OCI-LY7 (cell line): ENCODE results near the gene SERINC2. TPM values are rescaled to one million over a fixed set of nuclear protein-coding genes. Genes with fewer than 3 reads are reported as not detected.

Experiments
- BruUV-seq: library from RNA; stranded (reverse); fragments of 400-500 nt; replicated peaks from 2 replicates; lab custom pipeline; 2021; lab: Mats Ljungman, UMichigan
- CTCF ChIA-PET: fragments of 300-600 bp; sonication (Branson Sonifier 250); formaldehyde crosslinking; loops from one replicate; lab custom pipeline; 2022; ENCODE audit warnings: antibody characterized with exemption; ENCODE audit not compliant: unreplicated experiment; lab: Charles Lee
- POLR2A ChIA-PET: fragments of 300-600 bp; sonication (Branson Sonifier 250); formaldehyde crosslinking; loops from one replicate; lab custom pipeline; 2022; ENCODE audit warnings: antibody characterized with exemption; lab: Charles Lee
- DNase-seq: peaks from one replicate; pipeline ENCODE4 v3.0.0-alpha.2; 2015; ENCODE audit warnings: low spot score
- H2AFZ ChIP-seq: fragments of 200-600 bp; sonication (generic), shearing (Covaris generic); 2 replicates; pipeline ENCODE4 v1.6.1; 2014; ENCODE audit warnings: mild to moderate bottlenecking, antibody characterized with exemption, low read length, moderate library complexity
- H3K27ac ChIP-seq: fragments of 200-600 bp; sonication (generic); 2 replicates; pipeline ENCODE4 v1.5.1; 2014; ENCODE audit warnings: mixed run types, low read depth, mild to moderate bottlenecking, moderate library complexity, low read length, inconsistent platforms; ENCODE audit not compliant: poor library complexity, severe bottlenecking
- H3K36me3 ChIP-seq: fragments of 200-600 bp; sonication (generic); 2 replicates; pipeline ENCODE4 v1.6.1; 2014; ENCODE audit warnings: mild to moderate bottlenecking, antibody characterized with exemption, low read length, moderate library complexity, mixed read lengths; ENCODE audit not compliant: insufficient read depth
- H3K4me1 ChIP-seq: fragments of 200-600 bp; sonication (generic); 2 replicates; pipeline ENCODE4 v1.5.1; 2014; ENCODE audit warnings: mild to moderate bottlenecking, low read length; ENCODE audit not compliant: insufficient read depth, poor library complexity, severe bottlenecking
- H3K4me2 ChIP-seq: fragments of 200-600 bp; sonication (generic); 2 replicates; pipeline ENCODE4 v1.6.1; 2014; ENCODE audit warnings: mild to moderate bottlenecking, low read length
- H3K4me3 ChIP-seq: fragments of 200-600 bp; sonication (generic); 2 replicates; pipeline ENCODE4 v1.5.1; 2014; ENCODE audit warnings: mild to moderate bottlenecking, low read depth, low read length; ENCODE audit not compliant: poor library complexity, severe bottlenecking
- H3K79me2 ChIP-seq: fragments of 200-600 bp; sonication (generic); 2 replicates; pipeline ENCODE4 v1.6.1; 2016; ENCODE audit warnings: low read depth, mild to moderate bottlenecking, low read length, moderate library complexity, mixed read lengths; ENCODE audit not compliant: insufficient read depth
- H3K9me2 ChIP-seq: fragments of 200-600 bp; sonication (generic); 2 replicates; pipeline ENCODE4 v1.6.1; 2016; ENCODE audit warnings: mild to moderate bottlenecking, low read length, mixed read lengths; ENCODE audit not compliant: insufficient read depth
- H3K9me3 ChIP-seq: fragments of 200-600 bp; sonication (generic); 2 replicates; pipeline ENCODE4 v1.6.1; 2014; ENCODE audit warnings: mild to moderate bottlenecking, mixed run types, low read length, mixed read lengths
- H4K20me1 ChIP-seq: fragments of 200-600 bp; sonication (generic); 2 replicates; pipeline ENCODE4 v1.6.1; 2014; ENCODE audit warnings: mild to moderate bottlenecking, antibody characterized with exemption, low read length, moderate library complexity, mixed read lengths; ENCODE audit not compliant: insufficient read depth
- CTCF ChIP-seq: fragments of 200-600 bp; sonication (generic); conservative IDR thresholded peaks from 2 replicates; pipeline ENCODE4 v1.5.1; 2014; ENCODE audit warnings: mild to moderate bottlenecking, antibody characterized with exemption, low read length, moderate library complexity, mixed read lengths
- EZH2phosphoT487 ChIP-seq: fragments of 200-600 bp; sonication (generic); IDR thresholded peaks from 2 replicates; pipeline ENCODE4 v1.6.1; 2018; ENCODE audit warnings: low read depth, borderline replicate concordance, mild to moderate bottlenecking, mixed run types, antibody characterized with exemption, low read length, moderate library complexity, mixed read lengths
- intact Hi-C: fragments of 100-400 bp; cut with micrococcal nuclease; formaldehyde crosslinking; loops from one replicate; pipeline ENCODE4 v1.10.0; 2022; ENCODE audit not compliant: unreplicated experiment
- total RNA-seq, 2 experiments: library from RNA; depleted of rRNA in 1 of 2; stranded (reverse); fragments of >200 nt in 1 of 2; shearing (Covaris generic) in 1 of 2; gene quantifications; 2 replicates each; pipeline ENCODE4 v1.2.3, GENCODE V29; 2014 to 2022

The SERINC2 gene
- total RNA-seq, 2 experiments from 2014 or later, result 3.5 to 11.1 TPM

- H3K36me3 ChIP-seq, result no peaks in the 10 kb centered on the region
- H3K27ac ChIP-seq, result no peak overlapping the region
- CTCF ChIA-PET, result no interaction called here
- H3K79me2 ChIP-seq, result no peaks in the 10 kb centered on the region
- intact Hi-C loops, result no loop called here
- no peaks in the 10 kb centered on the region for H3K9me2 ChIP-seq
- no TSS peak for BruUV-seq
- no peaks in the 10 kb centered on the region for H4K20me1 ChIP-seq
- DNase-seq, result no peak
- no peak overlapping the region for H3K4me2 ChIP-seq
- POLR2A ChIA-PET, result no interaction called here
- H3K4me3 ChIP-seq, result no peak overlapping the region
- H2AFZ ChIP-seq, result no peak overlapping the region
- TF ChIP-seq CTCF, result peak; percentile 32; the same call in 1 of the 2 replicates
- no peak for TF ChIP-seq EZH2phosphoT487
- no peaks in the 10 kb centered on the region for H3K4me1 ChIP-seq
- peaks cover 26% of the 10 kb centered on the region for H3K9me3 ChIP-seq
These were observed 47.0 kb downstream of the SERINC2 start for GRCh38 chr1:31460027-31460426.

GRCh38 chr1:31467005-31467674 is 54.1 kb downstream of the SERINC2 start:
- BruUV-seq, result no TSS peak
- Histone ChIP-seq H3K9me2 (no peaks in the 10 kb centered on the region), H3K36me3 (no peaks in the 10 kb centered on the region), H3K79me2 (no peaks in the 10 kb centered on the region), H3K27ac (no peak overlapping the region), H3K4me3 (no peak overlapping the region), H4K20me1 (no peaks in the 10 kb centered on the region), H3K4me2 (no peak overlapping the region), H2AFZ (no peak overlapping the region), H3K4me1 (no peaks in the 10 kb centered on the region), H3K9me3 (no peaks in the 10 kb centered on the region)
- ChIA-PET POLR2A (no interaction called here), CTCF (no interaction called here)
- DNase-seq, result no peak
- no peak for TF ChIP-seq CTCF
- no peak for TF ChIP-seq EZH2phosphoT487
- intact Hi-C loops, result no loop called here

DNA sequence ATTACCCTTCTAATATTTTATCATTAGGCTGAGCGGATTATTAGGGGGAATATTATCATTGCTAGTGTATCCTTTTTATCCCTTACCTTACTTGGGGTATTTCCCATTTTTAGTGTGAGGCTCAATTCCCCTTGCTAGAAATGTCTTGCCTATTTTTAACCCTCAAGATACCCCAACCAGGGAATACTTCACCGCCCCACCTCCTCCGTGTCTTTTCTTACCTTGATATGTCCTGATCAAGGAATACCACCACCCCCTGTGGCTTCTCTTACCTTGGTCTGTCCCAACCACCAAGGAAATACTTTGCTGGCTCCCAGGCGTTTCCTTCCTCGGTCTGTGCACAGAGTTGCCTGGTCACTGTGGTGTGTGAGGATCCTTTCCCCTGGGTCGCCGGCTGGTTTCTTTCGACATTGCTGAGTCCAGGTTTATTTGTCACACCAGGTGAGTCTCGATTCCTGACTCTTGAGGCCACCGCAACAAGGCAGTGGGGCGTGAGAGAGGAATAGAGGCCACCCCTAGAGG is 57.8 kb downstream of the SERINC2 start:
- H3K4me2 ChIP-seq, result no peak overlapping the region
- CTCF ChIA-PET, result no interaction called here
- POLR2A ChIA-PET, result no interaction called here

More for the DNA sequence above, 57.8 kb downstream of the SERINC2 start:
- Histone ChIP-seq H3K9me3 (no peaks in the 10 kb centered on the region), H3K36me3 (no peaks in the 10 kb centered on the region), H2AFZ (no peak overlapping the region), H3K4me3 (no peak overlapping the region), H4K20me1 (no peaks in the 10 kb centered on the region), H3K4me1 (no peaks in the 10 kb centered on the region), H3K79me2 (no peaks in the 10 kb centered on the region), H3K27ac (no peak overlapping the region), H3K9me2 (no peaks in the 10 kb centered on the region)
- DNase-seq, result no peak
- TF ChIP-seq EZH2phosphoT487 (no peak), CTCF (no peak)
- no TSS peak for BruUV-seq
- intact Hi-C loops, result no loop called here
